HepG2 (cell line): ENCODE results near the gene BMPR2. TPM values are rescaled to one million over a fixed set of nuclear protein-coding genes. Genes with fewer than 3 reads are reported as not detected.

Experiments
- ATAC-seq: fragments of 200-7000 bp; cut with Tn5 transposase; 3 replicates; pipeline ENCODE4 v1.9.1; 2020; ENCODE audit warnings: mild to moderate bottlenecking, moderate library complexity
- Bru-seq: library from RNA; stranded (reverse); fragments of 400-500 nt; gene quantifications from one replicate; lab custom pipeline; 2021; lab: Mats Ljungman, UMichigan
- BruChase-seq, 2 experiments: library from RNA; stranded (reverse); fragments of 400-500 nt; gene quantifications; one replicate each; lab custom pipeline; 2021; lab: Mats Ljungman, UMichigan
- BruUV-seq: library from RNA; stranded (reverse); fragments of 400-500 nt; replicated peaks from 2 replicates; lab custom pipeline; 2021; lab: Mats Ljungman, UMichigan
- CTCF ChIA-PET: fragments of 300-600 bp; formaldehyde crosslinking; extraction: SDS; loops from one replicate; lab custom pipeline; 2021; ENCODE audit warnings: low total read pairs, inconsistent platforms, low intra/inter-chr PET ratio; lab: Yijun Ruan, JAX
- POLR2A ChIA-PET: fragments of 350-600 bp; sonication (Branson Sonifier 250); formaldehyde crosslinking; loops from one replicate; lab custom pipeline; 2020; ENCODE audit warnings: antibody characterized with exemption, inconsistent platforms; lab: Yijun Ruan, JAX
- DNase-seq: peaks from one replicate; pipeline ENCODE4 v3.0.0-alpha.2; 2015; ENCODE audit warnings: low spot score
- FAIRE-seq: peaks from 3 replicates; lab custom pipeline; 2011; peaks lifted over from hg19 to GRCh38; lab: Jason Lieb, UNC
- H2AFZ ChIP-seq: one replicate; pipeline ENCODE4 v1.6.1; 2011; ENCODE audit warnings: low read length, inconsistent platforms
- H3K27ac ChIP-seq: fragments of 300-600 bp; 3 replicates; pipeline ENCODE4 v1.8.0; 2011; ENCODE audit warnings: mixed run types, mild to moderate bottlenecking, mixed read lengths, low read length, inconsistent platforms; ENCODE audit not compliant: insufficient read depth; ENCODE audit errors: extremely low read length
- H3K27me3 ChIP-seq, 2 experiments: fragments of 200-600 bp in 1 of 2; 2 replicates in 1 of 2; 3 replicates in 1 of 2; pipeline versions ENCODE4 v1.6.0 to v1.8.0; 2011; ENCODE audit warnings: low read length in 2 of 2, mild to moderate bottlenecking in 2 of 2, moderate library complexity in 2 of 2, inconsistent platforms in 1 of 2; ENCODE audit not compliant: insufficient read depth in 2 of 2, control insufficient read depth in 1 of 2
- H3K36me3 ChIP-seq, 2 experiments: fragments of 200-600 bp in 1 of 2; replicated peaks in 1 of 2; 2 replicates in 1 of 2; 3 replicates in 1 of 2; pipeline versions ENCODE4 v1.5.1 to v1.8.0; 2011; ENCODE audit warnings: low read length in 2 of 2, inconsistent platforms in 1 of 2; ENCODE audit not compliant: insufficient read depth in 2 of 2, control insufficient read depth in 1 of 2
- H3K4me1 ChIP-seq: 2 replicates; pipeline ENCODE4 v1.5.1; 2012; ENCODE audit warnings: low read length, inconsistent platforms; ENCODE audit not compliant: insufficient read depth
- H3K4me2 ChIP-seq: 2 replicates; pipeline ENCODE4 v1.6.0; 2011; ENCODE audit warnings: low read depth, low read length, inconsistent platforms
- H3K4me3 ChIP-seq, 3 experiments: fragments of 200-600 bp in 1 of 3; sonication (generic), shearing (Covaris generic) in 1 of 3; replicated peaks in 1 of 3; 2 replicates each; pipeline ENCODE4 v1.5.1; 2011 to 2016; ENCODE audit warnings: low read length in 3 of 3, inconsistent platforms in 2 of 3, low read depth in 2 of 3, mild to moderate bottlenecking in 2 of 3, control low read depth in 1 of 3, mixed read lengths in 1 of 3; ENCODE audit not compliant: insufficient read depth in 1 of 3
- H3K79me2 ChIP-seq: one replicate; pipeline ENCODE4 v1.6.1; 2011; ENCODE audit warnings: low read length, inconsistent platforms; ENCODE audit not compliant: insufficient read depth
- H3K9ac ChIP-seq: 2 replicates; pipeline ENCODE4 v1.6.0; 2011; ENCODE audit warnings: mild to moderate bottlenecking, low read depth, low read length, inconsistent platforms; ENCODE audit not compliant: insufficient read depth
- H3K9me3 ChIP-seq: 2 replicates; pipeline ENCODE4 v1.5.1; 2012; ENCODE audit warnings: mild to moderate bottlenecking, low read length
- H4K20me1 ChIP-seq: 2 replicates; pipeline ENCODE4 v1.6.0; 2011; ENCODE audit warnings: inconsistent platforms, mild to moderate bottlenecking, low read length, moderate library complexity; ENCODE audit not compliant: insufficient read depth
- GATA4 ChIP-seq: sonication (generic); IDR thresholded peaks from 2 replicates; pipeline ENCODE4 v1.6.1; 2016; ENCODE audit warnings: antibody characterized with exemption, low read depth, borderline replicate concordance
- RORA ChIP-seq: sonication (generic); formaldehyde crosslinking; IDR thresholded peaks from 2 replicates; pipeline ENCODE4 v1.5.0; 2020; ENCODE audit warnings: mild to moderate bottlenecking, missing genetic modification reagents, moderate library complexity
- THAP8 ChIP-seq: sonication (generic); formaldehyde crosslinking; IDR thresholded peaks from 2 replicates; pipeline ENCODE4 v1.5.1; 2020; ENCODE audit warnings: missing genetic modification reagents, mild to moderate bottlenecking, borderline replicate concordance
- ZNF543 ChIP-seq: sonication (generic); formaldehyde crosslinking; IDR thresholded peaks from 2 replicates; pipeline ENCODE4 v1.4.0; 2020; ENCODE audit warnings: mild to moderate bottlenecking, missing genetic modification reagents
- ZNF816 ChIP-seq: sonication (generic); formaldehyde crosslinking; IDR thresholded peaks from 2 replicates; pipeline ENCODE4 v1.8.0; 2022; ENCODE audit warnings: missing genetic modification reagents, mild to moderate bottlenecking, borderline replicate concordance
- WGBS: methylation state at CpG from one replicate; pipeline ENCODE4 v1.1.6; 2017; ENCODE audit warnings: low lambda C conversion rate; 5-methylcytosine and 5-hydroxymethylcytosine counted together
- in situ Hi-C: cut with HindIII; loops from 2 replicates; pipeline ENCODE4 v1.10.0; 2017; ENCODE audit warnings: low pct_unique_long_range_greater_than_20kb; ENCODE audit not compliant: extremely low pct_ligation_motif_present
- intact Hi-C: fragments of 100-400 bp; cut with micrococcal nuclease; formaldehyde crosslinking; loops from one replicate; pipeline ENCODE4 v1.10.0; 2022; ENCODE audit not compliant: unreplicated experiment
- long read RNA-seq, 2 experiments: library from RNA in 1 of 2; library from polyadenylated mRNA in 1 of 2; stranded (forward) in 1 of 2; unstranded in 1 of 2; transcript quantifications; one replicate each; pipeline ENCODE4 v2.0.0, GENCODE V29; 2019 to 2022
- polyA minus RNA-seq, 3 experiments: library from RNA; depleted of rRNA, polyadenylated mRNA; stranded (reverse); fragments of >200 nt; gene quantifications; 2 replicates each; pipeline ENCODE4 v1.2.3, GENCODE V29; 2011; ENCODE audit warnings: low replicate concordance in 1 of 3
- polyA plus RNA-seq, 8 experiments: library from polyadenylated mRNA; depleted of rRNA in 3 of 8; stranded (reverse) in 7 of 8; unstranded in 1 of 8; fragments of >200 nt; fragmentation: Illumina TruSeq in 4 of 8; extraction: Trizol in 4 of 8; gene quantifications; 2 replicates each; pipeline versions ENCODE4 v1.2.1 to v1.2.3, GENCODE V29; 2011 to 2016; ENCODE audit warnings: low read depth in 4 of 8, missing spikeins in 1 of 8, mixed read lengths in 1 of 8; ENCODE audit not compliant: insufficient read depth in 1 of 8
- total RNA-seq, 5 experiments: library from RNA; depleted of rRNA; stranded (reverse); fragments of >200 nt; fragmentation: Illumina TruSeq; extraction: Trizol; gene quantifications; 2 replicates each; pipeline ENCODE4 v1.2.3, GENCODE V29; 2016; ENCODE audit warnings: low read depth in 1 of 5
- TF ChIP-seq, protein P1 (sequence below): IDR thresholded peaks from 2 replicates; pipeline ENCODE4 v1.6.1; 2018; ENCODE audit warnings: missing genetic modification reagents
- TF ChIP-seq, protein P2 (sequence below): sonication (generic); formaldehyde crosslinking; IDR thresholded peaks from 2 replicates; pipeline ENCODE4 v1.5.1; 2020; ENCODE audit warnings: mild to moderate bottlenecking, missing genetic modification reagents, borderline replicate concordance

Gene BMPR2
- total RNA-seq (2016; rRNA removed; fragmentation: Illumina TruSeq; extraction: Trizol) = 5.5 and 7.4 TPM in 2 replicates
- 13.2 and 14.1 TPM in 2 replicates for total RNA-seq (2016; cell fraction: cytosol; rRNA removed; fragmentation: Illumina TruSeq; extraction: Trizol; ENCODE audit: low read depth)
- total RNA-seq (2016; cell fraction: insoluble cytoplasmic fraction; rRNA removed; fragmentation: Illumina TruSeq; extraction: Trizol) = 5.4 and 6.0 TPM in 2 replicates
- total RNA-seq (2016; cell fraction: membrane; rRNA removed; fragmentation: Illumina TruSeq; extraction: Trizol) = 5.9 and 6.9 TPM in 2 replicates
- total RNA-seq (2016; cell fraction: nucleus; rRNA removed; fragmentation: Illumina TruSeq; extraction: Trizol) = 8.1 and 8.5 TPM in 2 replicates
- 9.9 and 10.3 TPM in 2 replicates for polyA plus RNA-seq (2011; rRNA removed)
- polyA plus RNA-seq (2011; cell fraction: cytosol; rRNA removed) = 5.9 and 9.5 TPM in 2 replicates
- 4.3 and 4.8 TPM in 2 replicates for polyA plus RNA-seq (2011; cell fraction: nucleus; rRNA removed)
- polyA plus RNA-seq (2012) = 7.1 and 8.8 TPM in 2 replicates
- 0.36 and 0.44 TPM in 2 replicates for polyA plus RNA-seq (2016; cell fraction: cytosol; fragmentation: Illumina TruSeq; extraction: Trizol; ENCODE audit: low read depth)
- polyA plus RNA-seq (2016; cell fraction: insoluble cytoplasmic fraction; fragmentation: Illumina TruSeq; extraction: Trizol; ENCODE audit: low read depth) = 8.8 and 9.2 TPM in 2 replicates
- polyA plus RNA-seq (2016; cell fraction: membrane; fragmentation: Illumina TruSeq; extraction: Trizol; ENCODE audit: low read depth) = 2.0 and 2.2 TPM in 2 replicates
- polyA plus RNA-seq (2016; cell fraction: nucleus; fragmentation: Illumina TruSeq; extraction: Trizol; ENCODE audit: insufficient read depth, low read depth) = 10.9 and 11.7 TPM in 2 replicates
- 15.2 and 16.0 TPM in 2 replicates for polyA minus RNA-seq (2011; rRNA and poly(A)+ RNA removed; ENCODE audit: low replicate concordance)
- 21.4 and 27.0 TPM in 2 replicates for polyA minus RNA-seq (2011; cell fraction: cytosol; rRNA and poly(A)+ RNA removed)
- polyA minus RNA-seq (2011; cell fraction: nucleus; rRNA and poly(A)+ RNA removed) = 16.5 and 23.7 TPM in 2 replicates
- percentile 67 among the genes with signal in this experiment for Bru-seq, nascent RNA
- percentile 79 among the genes with signal in this experiment for BruChase-seq, experiment 1, labeled RNA remaining after a 6-hour chase
- percentile 66 among the genes with signal in this experiment for BruChase-seq, experiment 2, labeled RNA remaining after a 2-hour chase
- long read RNA-seq, experiment 1, partial matches to known transcripts = 0 of 2 reads
- long read RNA-seq, experiment 1, other reads (novel, unspliced or antisense) = 2 of 2 reads
- long read RNA-seq, experiment 2, partial matches to known transcripts = 1 of 21 reads
- long read RNA-seq, experiment 2, other reads (novel, unspliced or antisense) = 20 of 21 reads

DNA sequence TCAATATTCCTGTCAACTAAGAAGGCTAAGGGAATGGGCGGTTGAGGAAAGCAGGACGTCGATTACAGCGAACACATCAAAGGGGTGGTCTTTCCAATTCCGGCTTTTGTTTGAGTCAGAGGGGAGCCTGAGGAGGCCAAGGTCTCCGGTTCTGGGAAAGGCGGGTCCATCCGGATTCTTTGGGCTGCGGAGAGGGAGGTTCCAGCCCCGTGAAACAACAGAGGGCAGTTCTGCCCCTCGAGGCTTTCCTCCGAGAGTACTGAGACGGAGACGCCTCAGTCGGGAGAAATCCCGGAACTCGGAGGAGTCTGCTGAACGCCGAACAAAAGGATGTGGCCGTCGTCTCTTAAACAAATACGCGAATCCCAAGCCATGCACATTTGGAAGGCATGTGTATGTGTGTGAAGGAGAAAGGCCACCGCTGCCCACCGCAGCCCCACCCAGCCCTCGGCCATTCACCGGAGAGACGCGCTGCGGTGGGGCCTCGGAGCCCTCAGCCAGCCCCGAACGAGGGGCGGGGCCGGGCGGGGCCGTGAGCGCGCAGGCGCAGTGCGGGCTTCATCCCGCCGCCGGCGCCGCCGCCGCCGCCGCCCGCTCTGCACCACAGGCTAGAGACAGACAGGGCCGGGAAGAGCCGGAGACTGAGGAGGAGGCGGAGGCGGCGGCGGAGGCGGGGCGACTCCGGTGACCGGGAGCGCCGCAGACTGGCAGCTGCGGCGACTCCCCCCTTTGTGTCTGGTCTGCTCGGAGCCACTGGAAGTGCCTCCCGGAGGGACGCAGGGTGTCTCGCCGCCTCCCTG, at the start of gene BMPR2:
TSS of gene BMPR2 (plus strand) at position 719 of the 800 bp plus-strand sequence. CDS start 1,148 bp downstream, outside the sequence.
- CTCF ChIA-PET = no interaction called here
- BruUV-seq = TSS peak; percentile 93
- FAIRE-seq (no peak), ATAC-seq (peak; percentile 84), DNase-seq (peak; percentile 83)
- Histone ChIP-seq H3K79me2 (peaks cover 43% of the 10 kb centered on the region), H3K4me1 (peaks cover 40% of the 10 kb centered on the region), H3K36me3 (no peaks in the 10 kb centered on the region), H4K20me1 (peaks cover 19% of the 10 kb centered on the region), H3K27ac (peak within 1 kb of the TSS; percentile 85), H3K4me3 (peak within 1 kb of the TSS; percentile 88 to 99 (median 95)), H3K27me3 (no peaks in the 10 kb centered on the region; a peak in 1 of 5 replicates), H3K9me3 (no peaks in the 10 kb centered on the region), H3K4me2 (peak within 1 kb of the TSS; percentile 92), H3K9ac (peak within 1 kb of the TSS; percentile 82), H2AFZ (peak within 1 kb of the TSS; percentile 16)
- under 1% methylated on average over 41 of the region's 70 CpGs for WGBS
- in situ Hi-C loops (no loop called here), intact Hi-C loops (loop anchor here (1.0 to 5.0 kb wide), 3 partner anchors 69 to 118 kb away; no protein-coding TSS in a partner anchor)
- POLR2A ChIA-PET = interaction anchor here (1.0 to 1.2 kb wide), 2 partner anchors 36 to 106 kb away, joined by 3 read pairs; no protein-coding TSS in a partner anchor
- peak; percentile 37; the same call in 1 of the 2 replicates for TF ChIP-seq THAP8 (CRISPR knock-in tag)
- TF ChIP-seq, protein P1, sequence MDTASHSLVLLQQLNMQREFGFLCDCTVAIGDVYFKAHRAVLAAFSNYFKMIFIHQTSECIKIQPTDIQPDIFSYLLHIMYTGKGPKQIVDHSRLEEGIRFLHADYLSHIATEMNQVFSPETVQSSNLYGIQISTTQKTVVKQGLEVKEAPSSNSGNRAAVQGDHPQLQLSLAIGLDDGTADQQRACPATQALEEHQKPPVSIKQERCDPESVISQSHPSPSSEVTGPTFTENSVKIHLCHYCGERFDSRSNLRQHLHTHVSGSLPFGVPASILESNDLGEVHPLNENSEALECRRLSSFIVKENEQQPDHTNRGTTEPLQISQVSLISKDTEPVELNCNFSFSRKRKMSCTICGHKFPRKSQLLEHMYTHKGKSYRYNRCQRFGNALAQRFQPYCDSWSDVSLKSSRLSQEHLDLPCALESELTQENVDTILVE (CRISPR knock-in tag) = peak; percentile 48
- TF ChIP-seq ZNF816 (CRISPR knock-in tag) = peak; percentile 74; the same call in 1 of the 2 replicates
- peak; percentile 68; the same call in 1 of the 2 replicates for TF ChIP-seq ZNF543
- TF ChIP-seq, protein P2, sequence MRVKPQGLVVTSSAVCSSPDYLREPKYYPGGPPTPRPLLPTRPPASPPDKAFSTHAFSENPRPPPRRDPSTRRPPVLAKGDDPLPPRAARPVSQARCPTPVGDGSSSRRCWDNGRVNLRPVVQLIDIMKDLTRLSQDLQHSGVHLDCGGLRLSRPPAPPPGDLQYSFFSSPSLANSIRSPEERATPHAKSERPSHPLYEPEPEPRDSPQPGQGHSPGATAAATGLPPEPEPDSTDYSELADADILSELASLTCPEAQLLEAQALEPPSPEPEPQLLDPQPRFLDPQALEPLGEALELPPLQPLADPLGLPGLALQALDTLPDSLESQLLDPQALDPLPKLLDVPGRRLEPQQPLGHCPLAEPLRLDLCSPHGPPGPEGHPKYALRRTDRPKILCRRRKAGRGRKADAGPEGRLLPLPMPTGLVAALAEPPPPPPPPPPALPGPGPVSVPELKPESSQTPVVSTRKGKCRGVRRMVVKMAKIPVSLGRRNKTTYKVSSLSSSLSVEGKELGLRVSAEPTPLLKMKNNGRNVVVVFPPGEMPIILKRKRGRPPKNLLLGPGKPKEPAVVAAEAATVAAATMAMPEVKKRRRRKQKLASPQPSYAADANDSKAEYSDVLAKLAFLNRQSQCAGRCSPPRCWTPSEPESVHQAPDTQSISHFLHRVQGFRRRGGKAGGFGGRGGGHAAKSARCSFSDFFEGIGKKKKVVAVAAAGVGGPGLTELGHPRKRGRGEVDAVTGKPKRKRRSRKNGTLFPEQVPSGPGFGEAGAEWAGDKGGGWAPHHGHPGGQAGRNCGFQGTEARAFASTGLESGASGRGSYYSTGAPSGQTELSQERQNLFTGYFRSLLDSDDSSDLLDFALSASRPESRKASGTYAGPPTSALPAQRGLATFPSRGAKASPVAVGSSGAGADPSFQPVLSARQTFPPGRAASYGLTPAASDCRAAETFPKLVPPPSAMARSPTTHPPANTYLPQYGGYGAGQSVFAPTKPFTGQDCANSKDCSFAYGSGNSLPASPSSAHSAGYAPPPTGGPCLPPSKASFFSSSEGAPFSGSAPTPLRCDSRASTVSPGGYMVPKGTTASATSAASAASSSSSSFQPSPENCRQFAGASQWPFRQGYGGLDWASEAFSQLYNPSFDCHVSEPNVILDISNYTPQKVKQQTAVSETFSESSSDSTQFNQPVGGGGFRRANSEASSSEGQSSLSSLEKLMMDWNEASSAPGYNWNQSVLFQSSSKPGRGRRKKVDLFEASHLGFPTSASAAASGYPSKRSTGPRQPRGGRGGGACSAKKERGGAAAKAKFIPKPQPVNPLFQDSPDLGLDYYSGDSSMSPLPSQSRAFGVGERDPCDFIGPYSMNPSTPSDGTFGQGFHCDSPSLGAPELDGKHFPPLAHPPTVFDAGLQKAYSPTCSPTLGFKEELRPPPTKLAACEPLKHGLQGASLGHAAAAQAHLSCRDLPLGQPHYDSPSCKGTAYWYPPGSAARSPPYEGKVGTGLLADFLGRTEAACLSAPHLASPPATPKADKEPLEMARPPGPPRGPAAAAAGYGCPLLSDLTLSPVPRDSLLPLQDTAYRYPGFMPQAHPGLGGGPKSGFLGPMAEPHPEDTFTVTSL = peak; percentile 17; the same call in 1 of the 2 replicates
- peak; percentile 48; the same call in 1 of the 2 replicates for TF ChIP-seq GATA4
- no peak for TF ChIP-seq RORA (CRISPR knock-in tag)
